ENCODE results near the gene CALCR. TPM values are rescaled to one million over a fixed set of nuclear protein-coding genes. Genes with fewer than 3 reads are reported as not detected.

Gene CALCR
- total RNA-seq (2021; ENCODE audit: unreplicated experiment) (0.10 TPM), Bru-seq, nascent RNA (percentile 22 among the genes with signal in this experiment), BruChase-seq, experiment 1, labeled RNA remaining after a 6-hour chase (percentile 14 among the genes with signal in this experiment), BruChase-seq, experiment 2, labeled RNA remaining after a 2-hour chase (percentile 12 among the genes with signal in this experiment)
- 0.08 TPM in 1 of 2 replicates, not detected in the other for polyA plus RNA-seq (2012)
- long read RNA-seq, partial matches to known transcripts = 0 of 1 reads
- long read RNA-seq, other reads (novel, unspliced or antisense) = 1 of 1 reads

DNA sequence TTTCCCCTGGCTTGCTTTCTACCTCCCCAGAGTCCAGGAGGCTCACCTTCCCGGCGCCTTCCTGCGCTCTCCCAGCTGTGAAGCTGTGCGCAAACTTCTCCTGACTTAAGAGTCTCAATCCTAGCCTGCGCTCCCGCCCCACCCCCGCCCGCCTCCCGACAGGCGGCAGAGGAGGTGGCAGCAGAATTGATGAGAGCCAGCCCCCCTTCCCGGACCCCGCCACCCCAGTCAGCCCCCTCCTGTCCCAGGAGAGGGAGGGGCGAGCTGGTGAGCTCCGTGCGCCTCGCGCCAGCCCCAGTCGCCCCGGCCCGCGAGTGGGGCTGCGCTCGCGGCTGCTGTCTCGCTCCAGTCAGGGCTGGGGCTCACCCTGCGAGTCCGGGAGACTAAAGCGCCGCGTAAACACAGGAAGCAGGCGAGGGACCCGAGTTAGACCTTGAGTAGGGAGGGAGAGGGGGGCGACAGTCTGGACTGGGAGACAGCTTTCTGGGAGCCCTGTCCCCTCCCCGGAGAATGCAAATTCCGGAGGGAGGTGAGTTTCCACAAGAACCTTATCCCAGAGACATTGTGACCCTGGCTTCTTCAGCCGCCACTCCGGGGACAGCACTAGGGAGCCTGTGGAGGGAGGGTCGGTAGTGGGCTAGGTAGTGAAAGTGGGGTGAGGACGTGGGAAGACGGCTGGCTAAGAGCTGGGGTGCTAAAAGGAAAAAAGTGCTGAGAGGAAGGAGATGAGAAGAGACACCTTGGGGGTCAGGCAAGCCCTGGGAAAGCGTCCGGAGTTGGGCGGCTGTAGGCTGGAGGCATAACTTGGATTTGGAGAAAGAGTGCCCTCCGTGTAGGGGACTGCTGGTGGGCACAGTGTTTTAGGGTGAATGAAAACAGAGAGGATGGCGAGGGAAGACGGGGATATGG is at the start of gene CALCR:
CALCR (minus strand) TSS at position 79 of the 909 bp plus-strand sequence. CDS start 87,743 bp downstream, outside the sequence.
- CTCF ChIA-PET = no interaction called here
- no TSS peak for BruUV-seq (replicated peaks)
- Histone ChIP-seq H3K4me2 (ENCODE audit: low read length) (peak within 1 kb of the TSS; percentile 55), H3K36me3 (ENCODE audit: control insufficient read depth in 1 of 2, insufficient read depth in 2 of 2, low read length in 2 of 2) (no peaks in the 10 kb centered on the region), H4K20me1 (ENCODE audit: insufficient read depth) (no peaks in the 10 kb centered on the region), H3K9me3 (ENCODE audit: control insufficient read depth in 1 of 2, insufficient read depth in 1 of 2, low read depth in 1 of 2, low read length in 2 of 2) (no peaks in the 10 kb centered on the region), H2AFZ (ENCODE audit: low read depth, low read length, poor library complexity, severe bottlenecking) (no peak within 1 kb of the TSS), H3K9ac (ENCODE audit: low read length) (no peak within 1 kb of the TSS), H3K79me2 (ENCODE audit: insufficient read depth, low read length) (no peaks in the 10 kb centered on the region), H3K27ac (ENCODE audit: low read depth, low read length) (no peak within 1 kb of the TSS), H3K4me1 (ENCODE audit: control insufficient read depth in 1 of 2, insufficient read depth in 2 of 2, low read length in 2 of 2) (peaks cover 0 to 9% of the 10 kb centered on the region in 2 experiments; a peak in 1 of 4 replicates), H3K9me2 (ENCODE audit: insufficient read depth) (no peaks in the 10 kb centered on the region), H3K27me3 (ENCODE audit: insufficient read depth, low read length) (peaks cover 6% of the 10 kb centered on the region; the same call in 1 of the 2 replicates), H3K4me3 (replicated peaks in 1 of 2; ENCODE audit: low read depth in 1 of 2, low read length in 2 of 2) (peak within 1 kb of the TSS in 1 of 2 experiments; percentile 31; a peak in 2 of 4 replicates)
- no peak for TF ChIP-seq SRF (IDR thresholded peaks at IDR 0.05; ENCODE audit: low read depth)
- no peak for TF ChIP-seq POLR2A (IDR thresholded peaks at IDR 0.05; ENCODE audit: borderline replicate concordance, extremely low read depth, insufficient read depth, insufficient read length)
- no peak for TF ChIP-seq FOSL1 (IDR thresholded peaks at IDR 0.05; ENCODE audit: low read depth)
- no peak for TF ChIP-seq YY1 (IDR thresholded peaks at IDR 0.05; ENCODE audit: extremely low read depth, insufficient replicate concordance, low read depth, low read length)
- no peak for TF ChIP-seq SP1 (IDR thresholded peaks at IDR 0.05; ENCODE audit: low read depth)
- TF ChIP-seq ELF1 (IDR thresholded peaks at IDR 0.05; ENCODE audit: borderline replicate concordance, low read depth) = no peak
- TF ChIP-seq SIN3A (IDR thresholded peaks at IDR 0.05; ENCODE audit: low read depth) = no peak
- no peak for TF ChIP-seq EZH2phosphoT487 (IDR thresholded peaks at IDR 0.05; ENCODE audit: borderline replicate concordance)
- no peak for TF ChIP-seq TCF7L2 (IDR thresholded peaks at IDR 0.05; ENCODE audit: borderline replicate concordance, extremely low read depth, insufficient read depth, insufficient read length)
- TF ChIP-seq JUND (IDR thresholded peaks at IDR 0.05) = no peak
- no peak for TF ChIP-seq POLR2AphosphoS5 (IDR thresholded peaks at IDR 0.05; ENCODE audit: low read depth, low read length)
- TF ChIP-seq ZNF274 (IDR thresholded peaks at IDR 0.05; ENCODE audit: low read depth, low read length) = no peak
- no peak for TF ChIP-seq ZFX (IDR thresholded peaks at IDR 0.05)
- TF ChIP-seq, protein P1, sequence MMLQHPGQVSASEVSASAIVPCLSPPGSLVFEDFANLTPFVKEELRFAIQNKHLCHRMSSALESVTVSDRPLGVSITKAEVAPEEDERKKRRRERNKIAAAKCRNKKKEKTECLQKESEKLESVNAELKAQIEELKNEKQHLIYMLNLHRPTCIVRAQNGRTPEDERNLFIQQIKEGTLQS (IDR thresholded peaks at IDR 0.05) = no peak
- no peak for TF ChIP-seq EGR1 (IDR thresholded peaks at IDR 0.05; ENCODE audit: low read depth)
- TF ChIP-seq RAD21 (IDR thresholded peaks at IDR 0.05; ENCODE audit: low read depth) = no peak
- TF ChIP-seq, protein P2, sequence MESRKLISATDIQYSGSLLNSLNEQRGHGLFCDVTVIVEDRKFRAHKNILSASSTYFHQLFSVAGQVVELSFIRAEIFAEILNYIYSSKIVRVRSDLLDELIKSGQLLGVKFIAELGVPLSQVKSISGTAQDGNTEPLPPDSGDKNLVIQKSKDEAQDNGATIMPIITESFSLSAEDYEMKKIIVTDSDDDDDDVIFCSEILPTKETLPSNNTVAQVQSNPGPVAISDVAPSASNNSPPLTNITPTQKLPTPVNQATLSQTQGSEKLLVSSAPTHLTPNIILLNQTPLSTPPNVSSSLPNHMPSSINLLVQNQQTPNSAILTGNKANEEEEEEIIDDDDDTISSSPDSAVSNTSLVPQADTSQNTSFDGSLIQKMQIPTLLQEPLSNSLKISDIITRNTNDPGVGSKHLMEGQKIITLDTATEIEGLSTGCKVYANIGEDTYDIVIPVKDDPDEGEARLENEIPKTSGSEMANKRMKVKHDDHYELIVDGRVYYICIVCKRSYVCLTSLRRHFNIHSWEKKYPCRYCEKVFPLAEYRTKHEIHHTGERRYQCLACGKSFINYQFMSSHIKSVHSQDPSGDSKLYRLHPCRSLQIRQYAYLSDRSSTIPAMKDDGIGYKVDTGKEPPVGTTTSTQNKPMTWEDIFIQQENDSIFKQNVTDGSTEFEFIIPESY (IDR thresholded peaks at IDR 0.05; ENCODE audit: extremely low read depth, insufficient replicate concordance, low read length) = no peak
- TF ChIP-seq, protein P3, sequence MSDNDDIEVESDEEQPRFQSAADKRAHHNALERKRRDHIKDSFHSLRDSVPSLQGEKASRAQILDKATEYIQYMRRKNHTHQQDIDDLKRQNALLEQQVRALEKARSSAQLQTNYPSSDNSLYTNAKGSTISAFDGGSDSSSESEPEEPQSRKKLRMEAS (IDR thresholded peaks at IDR 0.05) = no peak
- TF ChIP-seq EZH2 (IDR thresholded peaks at IDR 0.05) = no peak
- intact Hi-C loops (cut with micrococcal nuclease) = no loop called here
- POLR2A ChIA-PET = no interaction called here
- no peak for DNase-seq (ENCODE audit: low read depth, low spot score)
- no peak for ATAC-seq
- RAD21 ChIA-PET (ENCODE audit: low non-redundant PET in 1 of 2, low total read pairs in 2 of 2, uncharacterized antibody in 2 of 2, unreplicated experiment in 2 of 2) = no interaction called here
